GM19395 (cell line): ENCODE data around the gene SLC6A9.

Experiments used
- ATAC-seq: cut with Tn5 transposase; IDR thresholded peaks from one replicate; pipeline ENCODE4 v1.9.1; 2021; ENCODE audit warnings: mild to moderate bottlenecking, moderate library complexity; ENCODE audit not compliant: unreplicated experiment

The SLC6A9 gene

DNA sequence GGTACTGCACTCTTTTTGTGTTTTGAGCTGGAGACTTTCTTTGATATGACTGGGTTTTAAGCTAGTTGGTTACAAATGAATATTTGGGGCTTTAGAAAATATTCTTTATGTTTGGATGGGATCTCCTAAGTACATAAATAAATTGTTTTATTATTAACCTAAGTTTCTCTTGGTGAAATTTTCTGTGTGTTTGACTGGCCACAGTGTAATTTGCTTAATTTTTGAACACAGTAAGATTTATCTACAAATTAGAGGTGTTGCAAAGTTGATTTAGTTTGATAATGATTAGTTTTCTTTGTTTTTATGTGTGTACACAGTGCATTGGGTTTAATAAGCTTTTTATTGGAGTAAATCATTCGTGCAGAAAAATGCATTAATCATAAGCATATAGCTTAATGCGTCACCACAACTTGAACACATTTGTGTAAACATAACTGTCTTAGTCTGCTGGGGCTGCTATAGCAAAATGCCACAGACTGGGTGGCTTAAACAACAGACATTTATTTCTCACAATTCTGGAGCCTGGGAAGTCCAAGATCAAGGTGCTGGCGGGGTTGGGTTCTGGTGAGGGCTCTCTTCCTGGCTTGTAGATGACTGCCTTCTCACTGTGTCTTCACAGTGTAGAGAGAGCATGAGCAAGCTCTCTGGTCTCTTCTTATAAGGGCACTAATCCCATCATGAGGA, 17.4 kb upstream of the SLC6A9 start:
- no peak for ATAC-seq

GRCh38 chr1:44047131-44047530, 15.9 kb upstream of the SLC6A9 start:
- no peak for ATAC-seq

DNA sequence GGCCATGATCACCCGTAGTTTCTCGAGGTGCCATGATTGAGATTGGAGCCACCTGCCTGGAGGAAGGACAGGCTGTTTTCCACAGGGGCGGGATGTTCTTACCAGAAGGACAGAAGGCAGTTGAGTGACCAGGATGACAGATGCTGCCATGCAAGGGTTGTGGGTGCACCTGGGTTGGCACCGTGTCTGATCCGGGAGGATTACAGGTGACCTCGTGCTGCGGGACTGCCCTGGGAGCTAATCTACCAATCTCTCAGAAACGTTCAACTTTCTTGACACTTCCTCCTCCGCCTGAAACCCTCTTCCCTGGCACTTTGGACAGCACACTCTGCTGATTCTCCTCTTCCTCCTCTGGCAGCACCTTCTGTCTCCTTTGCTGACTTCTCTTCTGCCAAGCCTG, 13.8 kb upstream of the SLC6A9 start:
- no peak for ATAC-seq

GRCh38 chr1:44044071-44044801, 13.0 kb upstream of the SLC6A9 start:
- ATAC-seq: no peak

DNA sequence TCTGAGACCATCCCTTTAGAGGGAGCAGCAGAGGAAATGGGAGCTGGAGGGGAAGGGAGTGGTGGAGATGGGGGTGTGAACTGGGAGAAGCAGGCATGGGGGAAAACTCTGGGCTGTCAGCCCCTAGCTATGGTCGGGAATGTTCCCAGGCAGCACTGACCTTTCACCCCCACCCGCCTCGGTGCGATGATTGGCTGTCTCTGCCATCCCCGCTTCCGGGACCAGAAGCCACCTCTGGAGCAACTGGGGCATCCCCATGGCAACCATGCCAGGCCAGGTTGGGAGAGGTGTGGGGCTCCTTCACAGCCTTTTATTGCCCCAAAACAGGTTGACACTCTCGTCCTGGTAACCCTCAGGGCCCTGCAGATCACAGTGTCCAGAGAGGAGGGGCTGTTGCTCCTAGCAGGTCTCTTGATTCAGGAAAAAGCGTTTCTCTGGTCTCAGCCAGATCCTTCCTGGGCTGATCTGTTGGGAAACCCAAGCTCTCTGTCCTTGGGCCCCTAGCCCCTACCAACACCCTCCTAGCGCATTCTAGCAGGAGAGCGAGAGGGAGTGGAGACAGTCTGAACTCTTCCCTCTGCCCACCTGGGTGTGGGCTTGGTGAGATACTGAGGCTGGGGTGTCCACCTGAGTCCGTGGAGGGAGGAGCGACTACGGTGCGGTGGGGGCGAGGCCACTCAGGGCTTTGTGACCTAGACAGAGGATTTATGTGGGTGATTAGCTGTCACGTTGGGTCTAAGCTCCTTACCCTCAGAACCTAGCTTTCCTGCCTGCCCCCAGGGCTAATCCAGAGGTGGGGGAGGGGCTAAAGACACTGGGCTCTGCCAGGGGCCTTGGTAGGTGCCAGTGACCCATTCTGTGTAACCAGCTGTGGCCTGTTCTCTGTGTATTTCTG, 12.2 kb upstream of the SLC6A9 start:
- ATAC-seq: no peak

DNA sequence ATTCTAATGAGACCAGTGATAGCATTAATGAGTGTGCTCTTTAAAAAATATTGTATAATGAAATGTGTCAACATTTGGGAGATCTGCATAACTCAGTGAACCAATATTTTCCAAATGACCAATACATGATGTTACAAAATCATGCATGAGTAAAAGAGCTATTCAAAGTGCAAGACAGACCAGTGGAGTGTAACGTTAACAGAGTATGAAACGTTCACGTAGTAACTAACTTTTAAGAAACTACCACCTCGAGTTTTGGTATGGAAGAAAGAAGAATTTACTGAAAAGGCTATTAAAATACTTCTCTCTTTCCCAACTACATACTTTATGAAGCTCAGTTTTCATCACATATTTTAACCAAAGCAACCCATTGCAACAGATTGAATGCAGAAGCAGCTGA, 9.6 kb upstream of the SLC6A9 start:
- no peak for ATAC-seq

GRCh38 chr1:44040418-44040817, 9.2 kb upstream of the SLC6A9 start:
- no peak for ATAC-seq

DNA sequence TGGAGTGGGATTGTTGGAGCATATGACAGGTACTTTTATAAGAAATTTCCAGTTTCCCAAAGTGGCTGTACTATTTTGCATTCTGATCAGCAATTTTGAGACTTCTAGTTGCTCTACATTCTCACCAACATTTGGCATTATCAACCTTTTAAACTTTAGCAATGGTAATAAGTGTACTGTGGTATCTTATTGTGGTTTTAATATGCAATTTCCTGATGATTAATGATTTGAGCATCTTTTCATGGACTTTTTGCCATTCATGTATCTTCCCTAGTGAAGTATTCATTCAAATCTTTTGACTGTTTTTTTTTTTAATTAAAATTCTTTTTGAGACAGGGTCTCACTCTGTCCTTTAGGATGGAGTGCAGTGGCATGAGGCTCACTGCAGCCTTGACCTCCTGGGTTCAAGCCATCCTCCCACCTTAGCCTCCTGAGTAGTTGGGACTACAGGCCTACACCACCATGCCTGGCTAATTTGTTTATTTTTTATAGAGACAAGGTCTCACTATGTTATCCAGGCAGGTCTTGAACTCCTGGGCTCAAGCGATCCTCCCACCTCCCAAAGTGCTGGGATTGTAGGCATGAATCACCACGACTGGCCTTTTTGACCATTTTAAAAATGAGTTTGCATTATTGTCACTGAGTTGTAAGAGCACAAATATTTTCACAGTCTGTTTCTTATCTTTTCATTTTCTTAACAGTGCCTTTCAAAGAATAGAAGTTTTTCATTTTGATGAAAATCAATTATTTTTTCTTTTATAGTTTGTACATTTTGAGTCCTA, 7.8 kb upstream of the SLC6A9 start:
- ATAC-seq: no peak

GRCh38 chr1:44037154-44037553, 5.9 kb upstream of the SLC6A9 start:
- ATAC-seq: no peak

DNA sequence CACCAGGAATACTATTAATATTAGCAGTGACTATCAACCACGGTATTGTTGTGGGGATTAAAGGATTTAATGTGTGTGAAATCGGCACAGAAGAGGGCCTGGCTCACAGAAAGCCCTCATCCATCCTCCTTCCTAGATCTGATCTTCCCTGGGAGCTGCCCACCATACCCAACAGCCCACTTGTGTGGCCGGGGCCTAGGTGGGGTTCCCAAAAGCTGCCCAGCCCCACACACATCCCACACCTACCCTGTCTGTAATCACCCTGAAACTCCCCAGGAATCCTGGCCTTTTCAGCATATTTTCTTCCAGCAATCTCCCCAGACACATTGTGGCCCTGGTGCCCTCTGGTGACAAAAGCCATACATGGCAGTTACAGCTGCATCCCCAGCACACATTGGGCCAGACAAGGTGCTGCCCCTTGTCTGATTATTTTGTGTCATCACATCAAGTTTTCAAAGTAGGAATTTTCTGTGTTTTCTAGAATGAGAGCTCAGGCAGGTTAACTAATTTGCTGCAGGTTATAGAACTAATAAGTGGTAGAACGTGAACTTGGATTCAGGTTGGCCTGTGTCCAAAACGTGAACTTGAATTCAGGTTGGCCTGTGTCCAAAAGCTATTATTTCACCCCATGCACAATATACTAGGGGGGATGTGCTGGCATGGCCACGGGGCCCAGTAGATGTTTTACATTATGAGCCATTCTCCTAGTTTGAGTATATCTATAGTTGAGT, 5.3 kb upstream of the SLC6A9 start:
- ATAC-seq: no peak

- ATAC-seq: no peak
These were observed 4.6 kb upstream of the SLC6A9 start for GRCh38 chr1:44035726-44036408.

- ATAC-seq: no peak
These were observed 3.9 kb upstream of the SLC6A9 start for GRCh38 chr1:44034976-44035716.

- no peak for ATAC-seq
These were observed 3.2 kb upstream of the SLC6A9 start for GRCh38 chr1:44034423-44034822.

- ATAC-seq: no peak
These were observed 2.5 kb upstream of the SLC6A9 start for GRCh38 chr1:44033756-44034155.

DNA sequence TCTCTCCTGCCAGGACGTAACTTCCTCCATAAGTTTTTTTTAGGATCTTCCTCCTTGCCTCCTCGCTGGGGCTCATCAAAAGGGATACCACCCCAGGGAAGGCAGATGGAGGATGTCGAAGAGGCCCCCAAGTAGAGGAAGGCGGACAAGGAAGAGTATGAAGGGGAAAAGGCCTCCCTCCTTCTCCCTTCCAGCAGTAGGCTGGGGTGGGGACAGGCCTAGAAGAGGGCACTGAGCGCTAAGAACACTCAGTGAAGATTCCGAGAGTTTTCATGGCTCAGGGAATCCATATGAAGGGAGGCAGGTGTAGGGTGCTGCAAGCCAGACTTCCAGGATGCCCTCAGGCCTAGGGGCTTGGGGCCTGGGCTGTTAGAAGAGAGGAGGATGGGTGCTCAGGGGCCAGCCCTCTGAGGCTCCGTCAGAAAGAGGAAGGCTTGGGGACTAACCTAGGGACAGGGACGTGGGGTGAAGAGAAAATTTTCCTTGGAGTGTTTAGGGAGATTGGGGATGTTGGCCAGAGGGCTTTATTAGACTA, 1.8 kb upstream of the SLC6A9 start:
- no peak for ATAC-seq

- ATAC-seq: no peak
These were observed 1.0 kb upstream of the SLC6A9 start for GRCh38 chr1:44032170-44032790.

DNA sequence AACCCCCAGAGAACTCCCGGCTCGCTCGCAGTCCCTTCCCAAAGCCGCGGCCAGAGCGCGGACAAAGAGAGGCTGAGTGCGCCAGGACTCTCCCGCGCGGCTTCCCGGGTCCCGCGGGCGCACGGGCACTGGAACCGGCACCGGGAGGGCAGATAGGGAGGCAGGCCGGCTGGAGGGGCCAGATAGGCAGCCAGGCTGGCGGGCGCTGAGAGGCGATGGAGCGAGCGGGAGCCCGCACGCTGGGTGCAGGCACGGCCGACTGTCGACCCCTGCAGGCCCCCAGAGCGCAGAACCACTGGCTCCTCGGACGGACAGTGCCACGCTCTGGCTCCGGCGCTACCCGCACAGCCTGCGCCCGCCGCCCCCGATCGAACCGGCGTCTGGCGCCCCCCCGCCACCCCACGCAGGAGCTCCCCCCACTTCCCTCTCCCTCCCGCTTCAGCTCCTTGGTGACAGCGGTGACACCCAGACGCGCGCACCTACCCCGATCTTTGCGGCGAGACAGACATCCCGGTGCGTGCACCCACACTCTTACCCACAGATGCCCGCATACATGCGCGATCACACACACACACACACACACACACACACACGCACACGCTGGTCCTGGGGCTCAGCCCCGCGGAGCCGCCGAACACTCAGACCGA, 534 bp downstream of the SLC6A9 start:
- ATAC-seq: peak; percentile 29
